GM23338 (cell line): ENCODE data around the gene CHAF1B.

ENCODE experiments used
- CREB1 ChIP-seq: fragments of 250-450 bp; sonication (Bioruptor Pico); IDR thresholded peaks from 2 replicates; pipeline ENCODE4 v1.5.0; 2020; ENCODE audit warnings: low read depth, mild to moderate bottlenecking, moderate library complexity
- CTCF ChIP-seq, 2 experiments: fragments of 200-600 bp in 1 of 2; sonication (generic) in 1 of 2; conservative IDR thresholded peaks; 2 replicates each; pipeline versions ENCODE4 v1.5.1 to v1.6.1; 2016 to 2017; ENCODE audit warnings: antibody characterized with exemption in 2 of 2, low read depth in 2 of 2, mild to moderate bottlenecking in 2 of 2, moderate library complexity in 1 of 2
- ETS1 ChIP-seq: IDR thresholded peaks from 2 replicates; pipeline ENCODE4 v1.6.1; 2016; ENCODE audit warnings: antibody characterized with exemption
- EZH2 ChIP-seq: fragments of 200-600 bp; sonication (generic); IDR thresholded peaks from one replicate; pipeline ENCODE4 v1.8.0; 2017; ENCODE audit warnings: antibody characterized with exemption, mild to moderate bottlenecking, low read depth; ENCODE audit not compliant: unreplicated experiment
- EZH2phosphoT487 ChIP-seq: fragments of 200-600 bp; sonication (generic); IDR thresholded peaks from one replicate; pipeline ENCODE4 v1.8.1; 2018; ENCODE audit warnings: antibody characterized with exemption; ENCODE audit not compliant: unreplicated experiment
- POLR2AphosphoS5 ChIP-seq: IDR thresholded peaks from 2 replicates; pipeline ENCODE4 v1.6.1; 2016; ENCODE audit warnings: antibody characterized with exemption, low read depth
- REST ChIP-seq: IDR thresholded peaks from one replicate; pipeline ENCODE4 v1.6.1; 2018; ENCODE audit warnings: antibody characterized with exemption; ENCODE audit not compliant: unreplicated experiment

GRCh38 chr21:36423771-36424433, 38.7 kb downstream of the CHAF1B start:
- no peak for TF ChIP-seq CTCF (conservative IDR thresholded peaks at IDR 0.05; ENCODE audit: low read depth in 2 of 2)
- TF ChIP-seq REST = no peak
- no peak for TF ChIP-seq EZH2
- TF ChIP-seq CREB1 = no peak
- no peak for TF ChIP-seq EZH2phosphoT487
- no peak for TF ChIP-seq POLR2AphosphoS5
- TF ChIP-seq ETS1 = no peak
